Left ventricle myocardium inferior (tissue), 1 donor: ENCODE measurements around the gene DSCAML1. TPM values are rescaled to one million over a fixed set of nuclear protein-coding genes. Genes with fewer than 3 reads are reported as not detected.

Experiments used
- DNase-seq: peaks from one replicate; pipeline ENCODE4 v3.0.0-alpha.2; 2020
- H3K27ac ChIP-seq: fragments of 200-600 bp; replicated peaks from 2 replicates; pipeline ENCODE4 v1.8.0; 2021
- H3K27me3 ChIP-seq: fragments of 200-600 bp; 2 replicates; pipeline ENCODE4 v1.8.0; 2021; ENCODE audit warnings: low read depth
- H3K36me3 ChIP-seq: fragments of 200-600 bp; 2 replicates; pipeline ENCODE4 v1.8.0; 2021
- H3K4me1 ChIP-seq: fragments of 200-600 bp; 2 replicates; pipeline ENCODE4 v1.8.0; 2021
- H3K4me3 ChIP-seq: fragments of 200-600 bp; 2 replicates; pipeline ENCODE4 v1.8.0; 2021; ENCODE audit warnings: mild to moderate bottlenecking, moderate library complexity
- H3K9me3 ChIP-seq: fragments of 200-600 bp; replicated peaks from 2 replicates; pipeline ENCODE4 v1.8.0; 2021
- intact Hi-C: fragments of 100-400 bp; cut with micrococcal nuclease; formaldehyde crosslinking; loops from one replicate; pipeline ENCODE4 v1.11.0; 2022
- total RNA-seq: library from RNA; stranded (reverse); fragmentation: NEBNext Ultra II Directional; extraction: Animal tissue kit (Norgen Biotek cat#: 25700); gene quantifications from one replicate; pipeline ENCODE4 v1.2.1, GENCODE V29; 2021
- TF ChIP-seq, protein P1 (sequence below): fragments of 200-600 bp; IDR thresholded peaks from 2 replicates; pipeline ENCODE4 v1.8.0; 2021; ENCODE audit warnings: antibody characterized with exemption, mild to moderate bottlenecking, borderline replicate concordance
- donor health status: DM: no; HTN: yes; CAD: no; lungs with severe emphysema.

Gene DSCAML1
- total RNA-seq, 1 donor from 2014 or later: 0.19 TPM

GRCh38 chr11:117782101-117782500, 14.9 kb downstream of the DSCAML1 start:
- H3K36me3 ChIP-seq: peaks cover 16% of the 10 kb centered on the region
- H3K4me1 ChIP-seq: no peaks in the 10 kb centered on the region
- no peaks in the 10 kb centered on the region for H3K9me3 ChIP-seq
- intact Hi-C loops: no loop called here
- peaks cover 18% of the 10 kb centered on the region for H3K27me3 ChIP-seq
- TF ChIP-seq, protein P1, sequence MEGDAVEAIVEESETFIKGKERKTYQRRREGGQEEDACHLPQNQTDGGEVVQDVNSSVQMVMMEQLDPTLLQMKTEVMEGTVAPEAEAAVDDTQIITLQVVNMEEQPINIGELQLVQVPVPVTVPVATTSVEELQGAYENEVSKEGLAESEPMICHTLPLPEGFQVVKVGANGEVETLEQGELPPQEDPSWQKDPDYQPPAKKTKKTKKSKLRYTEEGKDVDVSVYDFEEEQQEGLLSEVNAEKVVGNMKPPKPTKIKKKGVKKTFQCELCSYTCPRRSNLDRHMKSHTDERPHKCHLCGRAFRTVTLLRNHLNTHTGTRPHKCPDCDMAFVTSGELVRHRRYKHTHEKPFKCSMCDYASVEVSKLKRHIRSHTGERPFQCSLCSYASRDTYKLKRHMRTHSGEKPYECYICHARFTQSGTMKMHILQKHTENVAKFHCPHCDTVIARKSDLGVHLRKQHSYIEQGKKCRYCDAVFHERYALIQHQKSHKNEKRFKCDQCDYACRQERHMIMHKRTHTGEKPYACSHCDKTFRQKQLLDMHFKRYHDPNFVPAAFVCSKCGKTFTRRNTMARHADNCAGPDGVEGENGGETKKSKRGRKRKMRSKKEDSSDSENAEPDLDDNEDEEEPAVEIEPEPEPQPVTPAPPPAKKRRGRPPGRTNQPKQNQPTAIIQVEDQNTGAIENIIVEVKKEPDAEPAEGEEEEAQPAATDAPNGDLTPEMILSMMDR: no peak
- no peak for DNase-seq
- H3K4me3 ChIP-seq: no peak overlapping the region
- H3K27ac ChIP-seq: no peak overlapping the region

DNA sequence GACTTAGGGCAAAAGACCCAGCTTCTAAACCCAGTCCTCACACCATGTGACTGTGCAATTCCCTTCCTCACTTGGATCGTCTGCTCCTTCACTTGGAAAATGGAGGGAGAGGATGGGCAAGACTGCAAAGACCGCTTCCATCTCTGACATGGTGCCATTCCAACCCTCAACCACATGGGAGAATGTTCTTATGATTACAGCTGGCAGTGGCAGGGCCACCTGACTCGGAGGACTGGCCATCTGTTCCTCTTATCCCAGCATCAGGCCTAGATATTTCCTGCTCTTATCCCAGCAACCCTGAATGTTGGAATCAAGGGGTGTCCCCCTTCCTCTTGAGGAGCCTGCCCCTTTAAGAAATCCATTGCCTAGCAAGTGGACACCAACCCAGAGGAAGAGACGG, 15.4 kb downstream of the DSCAML1 start:
- no peak overlapping the region for H3K4me3 ChIP-seq
- no peaks in the 10 kb centered on the region for H3K9me3 ChIP-seq
- no peak overlapping the region for H3K27ac ChIP-seq
- intact Hi-C loops: no loop called here
- no peaks in the 10 kb centered on the region for H3K4me1 ChIP-seq
- peaks cover 19% of the 10 kb centered on the region for H3K36me3 ChIP-seq
- TF ChIP-seq, protein P1: no peak
- H3K27me3 ChIP-seq: peaks cover 15% of the 10 kb centered on the region
- DNase-seq: no peak

DNA sequence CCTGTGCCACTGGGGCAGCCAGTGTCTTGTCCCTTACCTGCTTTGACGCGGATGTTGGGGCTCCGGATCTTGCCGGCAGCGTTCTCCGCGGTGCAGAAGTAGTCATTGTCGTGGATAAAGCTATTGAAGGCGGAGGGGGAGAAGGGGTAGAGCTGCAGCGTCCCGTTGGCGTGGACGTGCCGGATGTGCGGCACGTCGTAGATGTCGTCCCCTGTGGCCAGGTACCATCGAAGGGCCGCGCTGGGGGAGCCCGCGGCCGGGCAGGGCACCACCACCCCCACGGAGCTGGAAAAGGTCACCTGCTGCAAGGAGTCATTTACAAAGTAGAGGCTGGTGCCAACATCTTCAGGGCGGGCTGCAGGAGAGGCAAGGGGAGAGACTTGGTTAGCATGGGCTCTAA, 16.6 kb downstream of the DSCAML1 start:
- intact Hi-C loops: no loop called here
- Histone ChIP-seq H3K27me3 (peaks cover 14% of the 10 kb centered on the region), H3K9me3 (no peaks in the 10 kb centered on the region), H3K36me3 (peaks cover 26% of the 10 kb centered on the region), H3K4me1 (no peaks in the 10 kb centered on the region), H3K4me3 (no peak overlapping the region), H3K27ac (no peak overlapping the region)
- TF ChIP-seq, protein P1: no peak
- no peak for DNase-seq

GRCh38 chr11:117774553-117774952, 22.5 kb downstream of the DSCAML1 start:
- intact Hi-C loops: no loop called here

GRCh38 chr11:117772360-117772759, 24.7 kb downstream of the DSCAML1 start:
- H3K36me3 ChIP-seq: peaks cover 10% of the 10 kb centered on the region
- H3K4me1 ChIP-seq: no peaks in the 10 kb centered on the region
- H3K4me3 ChIP-seq: no peak overlapping the region
- intact Hi-C loops: no loop called here
- TF ChIP-seq, protein P1: no peak
- peaks cover 7% of the 10 kb centered on the region for H3K27me3 ChIP-seq
- H3K27ac ChIP-seq: no peak overlapping the region
- H3K9me3 ChIP-seq: no peaks in the 10 kb centered on the region
- DNase-seq: no peak

More at GRCh38 chr11:117774553-117774952, 22.5 kb downstream of the DSCAML1 start:
- Histone ChIP-seq H3K4me1 (no peaks in the 10 kb centered on the region), H3K36me3 (peaks cover 23% of the 10 kb centered on the region), H3K27ac (no peak overlapping the region), H3K4me3 (no peak overlapping the region), H3K27me3 (peaks cover 12% of the 10 kb centered on the region), H3K9me3 (no peaks in the 10 kb centered on the region)
- DNase-seq: no peak
- TF ChIP-seq, protein P1: no peak
